ENCODE data around the gene PLCD3. TPM values are rescaled to one million over a fixed set of nuclear protein-coding genes. Genes with fewer than 3 reads are reported as not detected.

PLCD3 gene
- total and polyA plus RNA-seq, 2 of the 8 experiments (the other 6 are each of a cell fraction or from before 2014, with no cell fraction given): 26.5 to 48.1 TPM

DNA sequence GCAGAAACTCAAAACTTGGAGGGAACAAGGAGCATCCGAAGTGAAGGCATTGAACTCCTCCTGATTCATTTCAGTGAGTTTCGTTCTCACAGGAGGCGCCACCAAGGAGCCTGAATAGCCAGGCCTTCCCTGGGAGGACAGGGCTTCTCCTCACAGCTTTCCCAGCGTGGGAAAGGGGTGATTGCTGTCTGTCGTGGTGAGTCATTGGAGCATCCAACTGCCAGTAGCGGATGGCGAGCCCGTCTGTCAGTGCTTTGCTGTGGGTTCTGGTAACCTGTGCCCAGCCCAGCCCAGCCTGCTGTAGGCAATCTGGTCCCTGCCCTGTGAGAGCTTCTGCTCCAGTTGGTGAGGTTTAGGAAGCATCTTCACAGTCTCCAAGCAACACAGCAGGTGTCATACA, 28.3 kb downstream of the PLCD3 start (continued):
- TF ChIP-seq, protein P1, sequence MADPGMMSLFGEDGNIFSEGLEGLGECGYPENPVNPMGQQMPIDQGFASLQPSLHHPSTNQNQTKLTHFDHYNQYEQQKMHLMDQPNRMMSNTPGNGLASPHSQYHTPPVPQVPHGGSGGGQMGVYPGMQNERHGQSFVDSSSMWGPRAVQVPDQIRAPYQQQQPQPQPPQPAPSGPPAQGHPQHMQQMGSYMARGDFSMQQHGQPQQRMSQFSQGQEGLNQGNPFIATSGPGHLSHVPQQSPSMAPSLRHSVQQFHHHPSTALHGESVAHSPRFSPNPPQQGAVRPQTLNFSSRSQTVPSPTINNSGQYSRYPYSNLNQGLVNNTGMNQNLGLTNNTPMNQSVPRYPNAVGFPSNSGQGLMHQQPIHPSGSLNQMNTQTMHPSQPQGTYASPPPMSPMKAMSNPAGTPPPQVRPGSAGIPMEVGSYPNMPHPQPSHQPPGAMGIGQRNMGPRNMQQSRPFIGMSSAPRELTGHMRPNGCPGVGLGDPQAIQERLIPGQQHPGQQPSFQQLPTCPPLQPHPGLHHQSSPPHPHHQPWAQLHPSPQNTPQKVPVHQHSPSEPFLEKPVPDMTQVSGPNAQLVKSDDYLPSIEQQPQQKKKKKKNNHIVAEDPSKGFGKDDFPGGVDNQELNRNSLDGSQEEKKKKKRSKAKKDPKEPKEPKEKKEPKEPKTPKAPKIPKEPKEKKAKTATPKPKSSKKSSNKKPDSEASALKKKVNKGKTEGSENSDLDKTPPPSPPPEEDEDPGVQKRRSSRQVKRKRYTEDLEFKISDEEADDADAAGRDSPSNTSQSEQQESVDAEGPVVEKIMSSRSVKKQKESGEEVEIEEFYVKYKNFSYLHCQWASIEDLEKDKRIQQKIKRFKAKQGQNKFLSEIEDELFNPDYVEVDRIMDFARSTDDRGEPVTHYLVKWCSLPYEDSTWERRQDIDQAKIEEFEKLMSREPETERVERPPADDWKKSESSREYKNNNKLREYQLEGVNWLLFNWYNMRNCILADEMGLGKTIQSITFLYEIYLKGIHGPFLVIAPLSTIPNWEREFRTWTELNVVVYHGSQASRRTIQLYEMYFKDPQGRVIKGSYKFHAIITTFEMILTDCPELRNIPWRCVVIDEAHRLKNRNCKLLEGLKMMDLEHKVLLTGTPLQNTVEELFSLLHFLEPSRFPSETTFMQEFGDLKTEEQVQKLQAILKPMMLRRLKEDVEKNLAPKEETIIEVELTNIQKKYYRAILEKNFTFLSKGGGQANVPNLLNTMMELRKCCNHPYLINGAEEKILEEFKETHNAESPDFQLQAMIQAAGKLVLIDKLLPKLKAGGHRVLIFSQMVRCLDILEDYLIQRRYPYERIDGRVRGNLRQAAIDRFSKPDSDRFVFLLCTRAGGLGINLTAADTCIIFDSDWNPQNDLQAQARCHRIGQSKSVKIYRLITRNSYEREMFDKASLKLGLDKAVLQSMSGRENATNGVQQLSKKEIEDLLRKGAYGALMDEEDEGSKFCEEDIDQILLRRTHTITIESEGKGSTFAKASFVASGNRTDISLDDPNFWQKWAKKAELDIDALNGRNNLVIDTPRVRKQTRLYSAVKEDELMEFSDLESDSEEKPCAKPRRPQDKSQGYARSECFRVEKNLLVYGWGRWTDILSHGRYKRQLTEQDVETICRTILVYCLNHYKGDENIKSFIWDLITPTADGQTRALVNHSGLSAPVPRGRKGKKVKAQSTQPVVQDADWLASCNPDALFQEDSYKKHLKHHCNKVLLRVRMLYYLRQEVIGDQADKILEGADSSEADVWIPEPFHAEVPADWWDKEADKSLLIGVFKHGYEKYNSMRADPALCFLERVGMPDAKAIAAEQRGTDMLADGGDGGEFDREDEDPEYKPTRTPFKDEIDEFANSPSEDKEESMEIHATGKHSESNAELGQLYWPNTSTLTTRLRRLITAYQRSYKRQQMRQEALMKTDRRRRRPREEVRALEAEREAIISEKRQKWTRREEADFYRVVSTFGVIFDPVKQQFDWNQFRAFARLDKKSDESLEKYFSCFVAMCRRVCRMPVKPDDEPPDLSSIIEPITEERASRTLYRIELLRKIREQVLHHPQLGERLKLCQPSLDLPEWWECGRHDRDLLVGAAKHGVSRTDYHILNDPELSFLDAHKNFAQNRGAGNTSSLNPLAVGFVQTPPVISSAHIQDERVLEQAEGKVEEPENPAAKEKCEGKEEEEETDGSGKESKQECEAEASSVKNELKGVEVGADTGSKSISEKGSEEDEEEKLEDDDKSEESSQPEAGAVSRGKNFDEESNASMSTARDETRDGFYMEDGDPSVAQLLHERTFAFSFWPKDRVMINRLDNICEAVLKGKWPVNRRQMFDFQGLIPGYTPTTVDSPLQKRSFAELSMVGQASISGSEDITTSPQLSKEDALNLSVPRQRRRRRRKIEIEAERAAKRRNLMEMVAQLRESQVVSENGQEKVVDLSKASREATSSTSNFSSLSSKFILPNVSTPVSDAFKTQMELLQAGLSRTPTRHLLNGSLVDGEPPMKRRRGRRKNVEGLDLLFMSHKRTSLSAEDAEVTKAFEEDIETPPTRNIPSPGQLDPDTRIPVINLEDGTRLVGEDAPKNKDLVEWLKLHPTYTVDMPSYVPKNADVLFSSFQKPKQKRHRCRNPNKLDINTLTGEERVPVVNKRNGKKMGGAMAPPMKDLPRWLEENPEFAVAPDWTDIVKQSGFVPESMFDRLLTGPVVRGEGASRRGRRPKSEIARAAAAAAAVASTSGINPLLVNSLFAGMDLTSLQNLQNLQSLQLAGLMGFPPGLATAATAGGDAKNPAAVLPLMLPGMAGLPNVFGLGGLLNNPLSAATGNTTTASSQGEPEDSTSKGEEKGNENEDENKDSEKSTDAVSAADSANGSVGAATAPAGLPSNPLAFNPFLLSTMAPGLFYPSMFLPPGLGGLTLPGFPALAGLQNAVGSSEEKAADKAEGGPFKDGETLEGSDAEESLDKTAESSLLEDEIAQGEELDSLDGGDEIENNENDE (IDR thresholded peaks at IDR 0.05; ENCODE audit: insufficient replicate concordance, low read length): no peak
- TF ChIP-seq POU5F1 (IDR thresholded peaks at IDR 0.05; ENCODE audit: low read depth, low read length): no peak
- TF ChIP-seq HDAC6 (IDR thresholded peaks at IDR 0.05; ENCODE audit: low read depth, low read length): no peak
- no peak for TF ChIP-seq TAF1 (IDR thresholded peaks at IDR 0.05; ENCODE audit: low read depth, low read length)
- TF ChIP-seq RFX5 (IDR thresholded peaks at IDR 0.05; ENCODE audit: borderline replicate concordance, low read depth, low read length): no peak
- TF ChIP-seq EGR1 (IDR thresholded peaks at IDR 0.05; ENCODE audit: borderline replicate concordance, low read depth, low read length): no peak
- no peak for TF ChIP-seq KDM4A (IDR thresholded peaks at IDR 0.05; ENCODE audit: low read depth, low read length, severe bottlenecking)
- no peak for TF ChIP-seq SIRT6 (IDR thresholded peaks at IDR 0.05; ENCODE audit: low read length)
- no peak for TF ChIP-seq TEAD4 (IDR thresholded peaks at IDR 0.05; ENCODE audit: low read depth, low read length)
- no peak for TF ChIP-seq TCF12 (IDR thresholded peaks at IDR 0.05; ENCODE audit: low read depth, low read length)
- TF ChIP-seq CBX5 (IDR thresholded peaks at IDR 0.05; ENCODE audit: low read depth, low read length): no peak
- no peak for TF ChIP-seq SP2 (IDR thresholded peaks at IDR 0.05; ENCODE audit: low read length)
- TF ChIP-seq RAD21 (IDR thresholded peaks at IDR 0.05 in 1 of 2, conservative IDR thresholded peaks at IDR 0.05 in 1 of 2; ENCODE audit: low read depth in 2 of 2, low read length in 2 of 2): no peak
